SW 1271 (cell line): ENCODE measurements around the gene MEIOSIN.
"Not testable (repeated sequence)": the region's sequence is repeated elsewhere in the genome, so short reads cannot be mapped to it uniquely, and the experiment has no call there.

Source experiments
- DNase-seq, 2 experiments: peaks; one replicate each; lab custom pipeline; 2025; lab: John Stamatoyannopoulos, UW

Gene MEIOSIN

DNA sequence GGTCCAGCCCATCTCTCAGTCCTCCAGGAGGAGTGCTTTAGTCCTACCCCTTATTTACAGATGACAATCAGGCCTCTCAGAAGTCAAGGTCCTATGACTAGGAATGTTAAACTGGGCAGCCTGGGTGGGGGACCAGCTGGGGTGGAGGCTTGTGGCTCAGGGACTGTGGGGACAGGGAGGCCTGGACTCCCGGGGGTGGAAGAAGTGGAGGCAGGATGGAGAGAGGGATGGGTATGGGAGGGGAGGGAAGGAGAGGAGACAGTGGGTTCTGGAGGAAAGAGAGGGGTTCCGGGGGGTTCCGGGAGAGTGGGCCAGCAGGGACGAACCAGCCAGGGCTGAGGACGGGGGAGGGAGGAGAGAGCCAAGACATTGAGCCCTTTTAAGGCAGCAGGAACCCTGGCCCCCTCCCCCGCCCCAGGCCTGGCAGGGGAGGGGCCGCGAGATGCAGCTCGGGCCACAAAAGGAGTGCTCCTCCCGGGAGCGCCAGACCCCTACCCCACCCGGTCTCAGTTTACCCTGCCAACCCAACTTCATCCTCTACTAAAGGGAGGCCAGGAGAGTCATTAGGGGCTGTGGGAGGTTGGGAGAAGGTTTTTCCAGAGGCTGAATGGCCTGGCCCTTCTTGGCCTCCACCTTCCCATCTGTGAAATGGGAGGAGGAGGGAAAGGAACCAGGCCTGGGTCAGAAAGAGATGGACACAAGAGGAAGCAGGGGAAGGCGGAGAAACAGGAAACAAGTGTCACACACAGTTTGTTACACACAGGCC is 47.4 kb downstream of the MEIOSIN start:
- no peak for DNase-seq

DNA sequence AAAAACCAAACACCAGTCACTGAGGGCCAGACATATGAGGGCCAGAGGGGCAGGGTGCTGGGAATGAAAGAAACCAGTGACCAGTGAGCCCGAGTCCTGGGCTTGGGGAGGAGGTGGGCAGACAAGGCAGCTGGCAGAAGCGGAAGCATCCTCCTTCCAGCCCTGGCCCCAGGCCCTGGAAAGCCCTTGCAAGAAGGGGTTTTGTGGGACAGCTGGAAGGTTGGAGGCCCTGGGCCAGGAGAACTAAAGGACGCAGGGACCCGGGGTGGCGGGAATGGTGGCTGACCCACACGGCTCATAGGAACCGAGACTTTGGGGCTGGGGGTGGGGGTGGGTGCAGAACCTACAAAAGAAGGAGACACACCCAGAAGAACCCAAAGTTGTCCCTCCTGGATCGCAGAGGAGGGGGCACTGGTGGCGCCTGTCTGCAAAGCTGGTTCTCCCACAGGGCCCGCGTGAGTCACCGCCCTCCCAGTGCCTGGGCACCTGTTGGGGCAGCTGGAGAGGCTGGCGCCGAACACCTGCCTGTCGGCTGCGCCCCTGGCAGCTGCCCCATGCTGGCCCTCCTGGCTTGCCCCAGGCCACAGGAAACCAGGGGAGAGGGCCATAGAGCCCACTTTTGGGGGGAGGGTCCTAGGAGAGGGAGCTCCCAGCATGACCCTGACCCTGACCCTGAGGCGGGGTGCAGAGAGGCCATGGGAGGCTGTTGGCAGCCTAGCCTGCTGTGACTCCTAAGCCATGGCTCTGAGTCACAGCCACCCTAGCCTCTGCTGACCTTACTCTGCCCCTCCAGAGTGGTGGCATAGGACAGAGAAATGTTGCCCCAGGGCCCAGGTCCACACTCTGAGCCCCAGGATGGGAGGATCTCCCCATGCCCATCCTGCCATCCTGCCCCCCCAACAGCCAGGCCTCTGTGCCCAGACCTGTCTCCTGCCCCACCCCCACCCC is 48.2 kb downstream of the MEIOSIN start:
- DNase-seq, result no peak

DNA sequence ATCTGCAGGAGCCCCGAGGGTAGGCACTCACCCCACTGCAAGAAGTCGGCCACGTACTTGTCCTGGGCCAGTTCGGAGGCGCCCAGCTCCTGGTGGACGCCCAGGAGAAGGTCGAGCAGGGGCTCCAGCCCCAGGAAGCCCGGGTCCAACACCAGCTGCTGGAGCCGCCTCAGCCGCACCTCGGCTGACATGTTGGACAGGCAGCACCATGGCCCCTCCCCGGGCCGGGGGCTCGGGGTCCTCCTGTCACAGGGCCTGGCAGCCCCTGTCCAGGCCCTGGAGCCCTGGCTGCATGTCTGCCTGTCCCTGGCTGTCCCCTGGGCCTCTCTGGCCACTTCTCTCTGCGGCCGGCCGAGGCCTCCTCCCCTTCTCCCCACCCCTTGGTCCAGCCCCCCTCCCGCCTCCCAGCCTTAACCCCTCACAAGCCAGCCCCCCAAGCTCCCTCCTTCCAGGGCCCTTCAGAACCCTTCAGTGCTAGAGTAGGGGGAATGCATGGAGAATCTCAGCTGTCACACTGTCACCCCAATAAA is 49.0 kb downstream of the MEIOSIN start, which contains the start of gene DMPK:
TSS of gene DMPK (minus strand) at position 329 of the 530 bp plus-strand sequence. CDS start at position 191, 138 bp downstream.
- no peak for DNase-seq

DNA sequence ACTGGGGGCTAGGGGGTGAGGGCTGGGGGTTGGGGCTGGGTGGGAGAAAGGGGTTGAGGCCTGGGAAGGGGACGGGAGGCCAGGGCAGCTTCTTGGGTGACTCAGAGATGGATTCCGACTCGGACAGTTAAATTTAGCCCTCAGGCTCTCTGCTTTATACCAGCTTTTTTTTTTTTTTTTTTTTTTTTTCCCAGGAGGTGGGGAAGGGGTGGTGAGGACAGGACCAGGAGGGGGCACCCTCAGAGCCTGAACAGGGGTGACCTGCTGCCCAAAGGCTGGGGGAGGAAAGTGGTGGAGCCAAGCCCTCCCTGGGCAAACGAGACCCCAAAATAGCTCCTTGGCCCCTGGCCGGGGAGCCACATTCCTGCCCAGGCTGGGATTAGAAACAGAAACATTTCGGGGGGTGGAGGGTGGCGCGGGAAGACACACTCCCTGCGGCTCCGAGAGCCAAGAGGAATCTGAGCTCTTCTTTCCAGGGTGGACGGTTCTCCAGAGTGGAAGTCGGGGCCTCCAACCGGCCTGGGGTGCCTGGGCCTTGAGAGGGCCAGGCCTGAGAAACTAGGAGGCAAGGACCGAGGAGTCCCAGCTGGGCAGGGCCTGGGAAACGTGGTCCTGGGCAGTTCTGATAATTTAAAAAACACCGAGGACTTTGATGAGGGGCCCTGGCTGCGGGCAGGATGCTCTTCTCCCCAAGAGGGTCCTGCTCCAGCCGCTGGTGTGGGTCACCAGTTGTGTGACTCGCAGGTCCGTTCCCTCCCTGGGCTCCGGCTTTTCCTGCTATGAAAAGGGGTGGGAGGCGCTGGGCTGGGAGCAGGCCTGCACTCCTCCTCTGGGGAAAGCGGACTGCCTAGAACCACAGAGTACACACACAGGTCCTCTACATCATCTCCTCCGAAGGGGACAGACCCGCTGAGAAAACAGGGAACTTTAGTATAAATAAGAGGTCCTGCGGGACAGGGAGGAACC is 49.9 kb downstream of the MEIOSIN start:
- no peak for DNase-seq

DNA sequence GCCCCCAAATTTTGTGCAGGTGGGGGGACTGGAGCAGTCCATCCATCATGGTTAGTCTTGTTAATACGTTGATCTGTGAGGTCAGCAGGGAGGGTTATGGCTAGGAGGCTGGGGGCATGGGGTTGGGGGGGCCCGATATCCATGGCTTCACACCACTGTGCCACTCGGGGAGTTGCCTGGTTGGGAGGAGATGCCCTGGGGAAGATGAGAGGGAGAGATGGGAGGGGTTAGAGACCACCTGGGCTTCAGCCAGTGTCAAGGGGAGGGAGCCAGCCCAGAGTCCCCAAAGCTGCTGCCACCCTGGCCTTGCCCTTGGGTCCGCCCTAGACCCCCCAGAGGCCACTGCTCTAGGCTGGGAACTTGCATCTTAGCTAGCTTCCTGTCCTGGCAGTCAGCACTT is 50.9 kb downstream of the MEIOSIN start:
- DNase-seq, result no peak

DNA sequence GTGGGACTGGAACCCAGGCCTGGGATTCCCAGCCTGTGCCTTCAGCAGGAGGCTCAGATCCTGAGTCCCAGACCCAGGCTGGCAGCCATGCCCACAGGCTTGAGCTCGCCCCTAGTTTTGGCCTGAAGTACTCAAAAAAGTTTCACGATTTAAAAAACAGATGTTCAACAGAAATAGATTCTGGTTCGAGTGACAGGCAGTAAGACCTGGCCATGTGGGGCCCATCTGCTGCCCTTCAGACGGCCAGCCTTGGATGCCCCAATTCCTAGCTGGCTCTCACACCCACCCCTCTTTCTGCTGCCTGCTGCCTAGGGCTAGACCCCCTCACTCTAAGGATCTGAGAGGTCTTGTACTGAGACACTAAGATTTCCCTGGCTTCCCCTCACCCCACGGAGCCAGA is 51.9 kb downstream of the MEIOSIN start:
- no peak for DNase-seq

DNA sequence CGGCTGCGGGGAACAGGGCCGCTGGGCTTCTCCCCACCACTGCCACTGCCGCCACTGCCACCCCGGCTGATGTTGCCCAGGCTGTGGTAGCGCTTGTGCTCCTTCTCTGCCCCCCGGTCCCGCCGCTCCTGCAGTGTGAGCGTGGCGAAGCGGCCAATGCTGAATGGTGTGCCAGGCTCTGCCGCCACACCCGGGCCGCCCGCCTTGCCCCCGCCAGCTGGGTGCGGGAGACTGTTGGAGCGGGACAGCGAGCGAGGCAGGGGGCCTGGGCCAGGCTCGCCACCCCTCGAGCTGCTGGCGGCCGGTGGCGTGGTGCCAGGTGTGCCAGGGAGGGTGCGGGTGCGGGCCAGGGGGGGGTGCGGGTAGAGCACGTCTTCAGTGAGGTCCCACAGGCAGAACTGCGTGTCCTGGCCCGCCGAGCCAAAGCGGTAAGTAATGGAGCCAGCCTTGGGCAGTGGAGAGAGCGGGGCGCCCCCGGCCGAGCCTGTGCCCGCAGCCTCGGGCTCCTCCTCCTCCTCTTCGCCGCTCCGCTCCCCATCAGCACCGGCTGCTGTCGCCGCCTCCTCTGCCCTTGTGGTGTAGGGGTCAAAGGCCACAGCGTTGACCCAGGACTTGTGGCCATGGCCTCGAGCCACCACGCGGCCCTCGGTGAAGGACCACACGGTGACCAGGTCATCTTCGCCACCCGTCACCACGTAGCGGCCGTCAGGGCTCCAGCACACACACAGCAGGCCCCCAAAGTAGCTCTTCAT is 52.7 kb downstream of the MEIOSIN start:
- DNase-seq, result no peak

DNA sequence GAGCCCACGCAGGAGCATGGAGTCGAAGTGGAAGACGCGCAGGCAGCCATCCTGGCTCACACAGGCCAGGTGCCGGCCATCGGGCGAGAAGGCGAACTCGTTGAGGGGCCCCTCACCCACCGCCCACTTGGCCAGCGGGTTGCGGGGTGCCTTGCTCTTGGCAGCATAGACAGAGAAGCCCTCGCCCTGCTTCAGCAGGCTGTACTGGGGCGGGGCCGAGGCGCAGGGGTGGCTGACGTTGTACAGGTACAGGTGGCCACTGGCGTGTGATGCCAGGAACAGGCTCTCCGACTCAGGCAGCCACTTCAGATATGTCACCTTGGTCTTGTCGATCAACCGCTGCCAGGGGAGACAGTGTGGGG is 53.3 kb downstream of the MEIOSIN start:
- no peak for DNase-seq

DNA sequence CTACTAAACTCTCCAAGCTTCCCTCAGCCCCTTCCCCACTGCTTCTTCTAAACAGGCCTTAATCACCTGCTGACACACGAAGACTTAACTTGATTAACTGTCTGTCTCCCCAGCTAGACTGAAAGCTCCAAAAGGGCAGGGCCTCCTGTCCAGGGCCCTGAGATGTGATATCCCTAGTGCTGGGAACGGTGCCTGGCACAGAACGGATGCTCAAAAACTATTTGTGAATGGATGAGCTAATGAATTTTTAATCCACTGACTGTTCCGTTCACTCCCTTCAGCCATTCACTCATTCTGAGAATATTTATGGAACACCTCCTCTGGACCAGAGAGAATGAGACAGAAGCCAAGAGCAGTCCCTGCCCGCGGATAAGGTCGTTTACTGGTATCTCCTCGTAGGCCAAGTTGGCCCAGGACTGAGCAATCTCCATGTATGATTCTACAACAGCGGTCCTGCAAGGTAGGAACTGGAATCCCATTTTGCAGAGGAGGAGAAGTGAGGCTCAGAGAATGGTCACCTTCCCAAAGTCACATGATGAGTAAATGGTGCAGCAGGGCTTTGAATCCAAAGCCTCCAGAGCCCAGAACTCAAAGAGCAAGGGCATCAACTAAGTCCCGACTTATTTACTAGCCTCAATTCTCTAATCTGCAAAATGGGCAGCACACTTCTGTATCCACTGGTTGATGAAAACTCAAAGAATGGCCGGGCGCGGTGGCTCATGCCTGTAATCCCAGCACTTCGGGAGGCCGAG is 56.0 kb downstream of the MEIOSIN start:
- DNase-seq, result no peak

DNA sequence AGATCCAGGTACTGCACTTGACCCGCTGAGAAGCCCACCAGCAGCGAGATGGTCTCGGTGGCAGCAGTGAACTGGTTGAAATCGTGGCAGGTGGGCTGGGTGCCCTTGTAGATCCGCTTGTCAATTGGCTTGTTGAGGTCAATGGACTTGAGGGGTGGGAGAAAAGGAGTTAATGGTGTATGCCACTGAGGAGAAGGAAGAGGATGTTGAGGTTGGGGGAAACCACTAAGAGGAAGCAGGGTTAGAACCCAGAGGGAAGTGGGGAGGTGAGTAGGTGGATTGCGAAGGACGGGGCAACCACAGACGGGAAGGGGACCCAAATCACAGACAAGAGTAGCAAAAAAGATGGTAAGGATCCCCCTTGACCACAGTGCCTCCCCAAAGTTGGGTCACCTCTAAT is 57.7 kb downstream of the MEIOSIN start:
- DNase-seq, result no peak

DNA sequence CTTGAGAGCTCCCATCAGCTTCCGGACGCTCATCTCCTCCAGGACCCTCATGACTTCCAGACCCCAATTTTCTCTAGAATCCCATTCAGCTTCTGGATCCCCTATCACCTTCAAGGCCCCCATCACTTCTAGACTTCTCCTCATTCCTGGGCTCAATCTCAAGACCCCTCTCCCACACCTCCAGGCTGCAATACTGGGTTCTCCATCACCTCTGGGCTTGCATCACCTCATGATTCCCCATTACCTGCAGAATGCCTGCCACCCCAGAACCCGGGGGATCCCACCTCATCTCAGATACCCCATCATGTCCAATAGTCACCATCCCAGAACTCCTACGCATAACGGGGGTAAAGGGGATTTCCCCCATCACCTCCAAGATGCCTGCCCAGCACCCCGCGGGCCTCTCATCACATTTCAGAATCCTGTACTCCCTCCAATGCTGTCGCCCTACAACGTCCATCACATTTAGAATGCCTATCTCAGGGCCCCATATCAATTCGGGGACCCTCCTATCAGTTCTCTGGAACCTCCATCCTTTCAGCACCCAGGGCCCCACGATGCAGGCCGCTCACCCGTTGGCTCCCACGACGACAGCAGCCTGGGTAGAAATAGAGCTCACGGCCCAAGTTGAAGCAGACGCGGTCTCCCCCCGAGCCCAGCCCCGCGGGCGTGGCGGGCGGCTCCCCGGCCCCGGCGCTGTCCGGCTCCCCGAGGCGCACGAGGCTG is 58.7 kb downstream of the MEIOSIN start:
- DNase-seq, result no peak

DNA sequence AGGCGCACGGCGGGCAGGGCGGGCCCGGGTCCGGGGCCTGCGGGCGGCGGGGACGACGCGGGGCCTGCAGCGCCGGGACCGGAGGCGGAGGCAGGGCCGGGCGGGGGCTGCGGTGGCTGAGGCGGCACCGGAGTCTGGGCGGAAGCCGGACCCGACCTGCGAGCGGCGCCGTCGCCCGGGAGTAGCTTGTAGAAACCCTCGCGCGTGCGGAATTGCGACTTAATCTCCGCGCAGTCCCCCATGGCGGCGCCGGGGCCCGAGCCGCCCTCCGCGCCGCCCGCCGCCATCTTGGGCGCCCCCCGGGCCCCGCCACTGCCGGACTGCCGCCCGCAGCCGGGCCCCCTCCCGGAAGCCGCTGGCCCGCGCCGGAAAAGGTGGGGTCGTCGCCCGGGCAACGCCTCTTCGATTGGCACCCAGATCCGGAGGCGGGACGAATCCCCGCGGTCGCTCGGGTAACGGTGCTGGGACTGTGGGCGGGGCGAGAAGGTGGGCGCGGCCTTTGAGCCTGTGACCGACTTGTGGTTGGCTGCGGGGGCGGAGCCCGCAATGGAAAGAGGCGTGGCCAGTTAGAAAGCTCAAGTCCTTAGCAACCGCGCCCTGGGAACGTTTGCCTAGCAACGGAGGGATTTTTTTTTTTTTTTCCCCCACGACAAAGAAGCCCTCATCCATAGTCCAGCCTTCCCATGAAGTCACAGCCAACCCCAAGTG is 59.4 kb downstream of the MEIOSIN start, which contains the start of gene DMWD:
TSS of gene DMWD (minus strand) at position 376 of the 708 bp plus-strand sequence. CDS start at position 287, 89 bp downstream.
- DNase-seq, result peak; percentile 87 to 93

DNA sequence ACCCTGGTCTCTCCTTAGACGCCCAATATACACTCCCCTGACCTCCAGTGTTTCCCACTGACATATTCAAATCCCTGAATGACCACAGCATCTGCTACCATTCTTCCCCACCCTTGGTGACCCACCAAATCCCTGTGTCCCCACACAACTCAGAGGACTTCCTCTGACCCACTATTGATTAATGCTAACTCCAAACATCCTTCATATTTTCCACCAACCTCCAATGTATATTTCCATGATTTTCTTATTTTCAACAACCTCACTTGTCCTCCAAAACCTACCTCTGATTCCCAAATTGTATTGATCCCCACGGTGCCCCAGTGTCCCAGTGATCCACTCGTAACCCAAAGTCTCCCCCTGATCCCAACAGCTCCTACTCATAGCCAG is 59.9 kb downstream of the MEIOSIN start:
- DNase-seq, result no peak

DNA sequence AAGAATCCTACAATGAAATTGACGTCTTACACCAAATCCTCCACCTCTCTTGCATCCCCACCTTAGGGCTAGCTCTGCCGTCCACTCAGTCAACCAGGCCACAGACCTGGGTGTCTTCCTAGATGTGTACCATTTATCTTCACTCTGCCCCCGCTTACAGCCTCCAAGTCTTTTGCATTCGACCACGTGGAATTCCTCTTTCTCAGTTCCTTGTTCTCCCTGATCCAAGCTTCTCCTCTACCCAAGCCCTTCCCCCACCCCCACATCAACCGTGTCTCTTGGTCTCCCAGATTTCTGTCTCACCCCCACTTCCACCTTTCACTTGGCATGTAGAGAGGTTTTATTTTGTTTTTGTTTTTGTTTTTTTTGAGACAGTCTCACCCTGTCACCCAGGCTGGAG is 60.6 kb downstream of the MEIOSIN start:
- no peak for DNase-seq

DNA sequence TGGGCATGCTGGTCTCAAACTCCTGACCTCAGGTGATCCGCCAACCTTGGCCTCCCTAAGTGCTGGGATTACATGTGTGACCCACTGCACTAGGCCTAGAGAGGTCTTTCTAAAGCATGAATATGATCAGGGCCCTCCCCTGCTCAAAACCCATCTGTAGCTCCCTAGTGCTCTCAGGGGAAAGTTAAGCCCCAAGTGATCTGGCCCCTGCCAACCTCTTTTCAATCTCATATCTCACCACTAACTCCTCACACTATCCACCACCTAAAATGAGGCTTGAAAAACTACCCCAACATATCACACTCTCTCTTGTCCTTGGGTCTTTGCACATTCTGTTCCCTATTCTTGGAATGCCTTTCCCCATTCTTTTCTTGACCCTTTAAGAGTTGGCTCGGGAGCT is 61.4 kb downstream of the MEIOSIN start:
- DNase-seq, result no peak

DNA sequence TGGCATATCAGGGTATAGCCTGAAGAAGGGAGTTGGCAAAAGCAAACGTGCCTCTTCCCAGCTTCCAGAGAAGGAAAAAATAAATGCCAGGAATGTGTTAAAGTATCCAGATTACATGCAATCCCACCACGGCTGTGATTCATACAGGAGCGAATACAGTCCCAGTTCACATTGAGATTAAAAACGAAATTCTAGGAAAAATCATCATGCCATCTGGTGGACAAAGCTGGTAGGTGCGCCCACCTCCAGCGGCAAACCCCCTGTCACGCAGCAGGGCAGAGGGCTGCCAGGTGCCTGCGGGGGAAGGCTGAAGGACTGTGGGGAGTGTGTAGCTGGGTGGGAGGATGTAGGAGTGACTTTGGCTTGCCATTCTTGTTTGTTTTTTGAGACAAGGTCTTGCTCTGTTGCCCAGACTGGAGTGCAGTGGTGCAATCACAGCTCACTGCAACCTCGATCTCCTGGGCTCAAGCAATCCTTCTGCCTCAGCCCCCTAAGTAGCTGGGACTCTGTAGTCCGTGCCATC is 65.8 kb downstream of the MEIOSIN start:
- peak in 1 of 2 experiments; percentile 58 for DNase-seq

DNA sequence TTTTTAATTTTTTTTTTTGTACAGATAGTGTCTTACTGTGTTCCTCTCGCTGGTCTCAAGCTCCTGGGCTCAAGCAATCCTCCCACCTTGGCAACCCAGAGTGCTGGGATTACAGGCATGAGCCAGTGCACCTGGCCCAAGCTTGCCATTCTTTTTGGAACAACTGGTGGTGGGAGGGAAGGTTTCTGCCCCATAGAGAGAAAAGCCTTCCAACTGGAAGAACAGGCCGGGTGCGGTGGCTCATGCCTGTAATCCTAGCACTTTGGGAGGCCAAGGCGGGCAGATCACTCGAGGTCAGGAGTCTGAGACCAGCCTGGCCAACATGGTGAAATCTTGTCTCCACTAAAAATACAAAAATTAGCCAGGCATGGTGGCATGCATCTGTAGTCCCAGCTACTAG is 66.3 kb downstream of the MEIOSIN start:
- not testable (repeated sequence) for DNase-seq

DNA sequence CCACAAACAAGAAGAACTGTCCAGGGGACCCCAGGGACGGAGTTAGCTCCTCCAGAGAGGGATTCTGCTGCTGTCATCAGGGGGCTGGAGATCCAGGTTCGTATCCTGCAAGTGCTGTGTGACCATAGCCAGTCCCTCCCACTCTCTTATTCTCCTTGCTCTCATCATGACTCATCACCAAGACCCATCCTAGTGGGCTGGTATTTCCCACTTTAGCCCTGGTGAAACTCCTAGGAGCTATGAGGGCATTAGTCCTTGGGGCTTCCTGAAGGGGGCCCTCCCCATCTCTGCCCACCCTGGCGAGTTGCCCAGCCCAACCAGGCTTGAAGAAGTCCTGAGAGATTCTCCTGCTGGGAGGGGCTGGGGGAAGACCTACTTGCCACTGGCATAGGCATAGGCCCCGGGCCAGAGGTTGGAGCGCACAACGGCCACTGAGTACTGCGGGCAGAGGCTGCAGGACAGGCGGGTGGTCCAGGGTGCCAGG is 66.9 kb downstream of the MEIOSIN start:
- no peak for DNase-seq
